ENCODE measurements around the gene VAV3.

VAV3 gene

GRCh38 chr1:107622966-107623365 is 342.0 kb downstream of the VAV3 start:
- DNase-seq: no peak

- DNase-seq: no peak
Observed at GRCh38 chr1:107622535-107622934, 342.4 kb downstream of the VAV3 start.

GRCh38 chr1:107620753-107621152 is 344.2 kb downstream of the VAV3 start:
- no peak for DNase-seq

- no peak for DNase-seq
Observed at GRCh38 chr1:107618539-107618938, 346.4 kb downstream of the VAV3 start.

- no peak for DNase-seq
Observed at GRCh38 chr1:107617921-107618320, 347.1 kb downstream of the VAV3 start.

GRCh38 chr1:107617456-107617855 is 347.5 kb downstream of the VAV3 start:
- no peak for DNase-seq

- no peak for DNase-seq
Observed at GRCh38 chr1:107609808-107610207, 355.2 kb downstream of the VAV3 start.

- DNase-seq: no peak
Observed at GRCh38 chr1:107604825-107605224, 360.2 kb downstream of the VAV3 start.

- DNase-seq: no peak
Observed at GRCh38 chr1:107600607-107601160, 364.3 kb downstream of the VAV3 start.

GRCh38 chr1:107599220-107599619 is 365.8 kb downstream of the VAV3 start:
- DNase-seq: no peak

GRCh38 chr1:107597290-107597689 is 367.7 kb downstream of the VAV3 start:
- no peak for DNase-seq

- no peak for DNase-seq
Observed at GRCh38 chr1:107594536-107594935, 370.4 kb downstream of the VAV3 start.

GRCh38 chr1:107593501-107594209 is 371.3 kb downstream of the VAV3 start:
- DNase-seq: no peak

- no peak for DNase-seq
Observed at GRCh38 chr1:107590900-107591622, 373.9 kb downstream of the VAV3 start.

GRCh38 chr1:107590087-107590486 is 374.9 kb downstream of the VAV3 start:
- no peak for DNase-seq

GRCh38 chr1:107588321-107588720 is 376.7 kb downstream of the VAV3 start:
- no peak for DNase-seq

GRCh38 chr1:107575226-107575625 is 389.8 kb downstream of the VAV3 start:
- no peak for DNase-seq

- no peak for DNase-seq
Observed at GRCh38 chr1:107574044-107574443, 390.9 kb downstream of the VAV3 start.

GRCh38 chr1:107572674-107573211 is 392.2 kb downstream of the VAV3 start:
- DNase-seq: no peak

GRCh38 chr1:107570768-107571167 is 394.2 kb downstream of the VAV3 start:
- DNase-seq: no peak

- DNase-seq: no peak
Observed at GRCh38 chr1:107563441-107563840, 401.5 kb downstream of the VAV3 start.

GRCh38 chr1:107559881-107560280 is 405.1 kb downstream of the VAV3 start:
- no peak for DNase-seq

GRCh38 chr1:107557095-107557494 is 407.9 kb downstream of the VAV3 start:
- no peak for DNase-seq

GRCh38 chr1:107555578-107555977 is 409.4 kb downstream of the VAV3 start:
- DNase-seq: no peak
